OCI-LY7 (cell line): ENCODE data around the gene AP1M1.

Experiments used
- EZH2phosphoT487 ChIP-seq: fragments of 200-600 bp; sonication (generic); IDR thresholded peaks from 2 replicates; pipeline ENCODE4 v1.6.1; 2018; ENCODE audit warnings: low read depth, borderline replicate concordance, mild to moderate bottlenecking, mixed run types, antibody characterized with exemption, low read length, moderate library complexity, mixed read lengths
- TF ChIP-seq, protein P1 (sequence below): fragments of 200-600 bp; sonication (generic); conservative IDR thresholded peaks from 2 replicates; pipeline ENCODE4 v1.5.1; 2014; ENCODE audit warnings: mild to moderate bottlenecking, antibody characterized with exemption, low read length, moderate library complexity, mixed read lengths

DNA sequence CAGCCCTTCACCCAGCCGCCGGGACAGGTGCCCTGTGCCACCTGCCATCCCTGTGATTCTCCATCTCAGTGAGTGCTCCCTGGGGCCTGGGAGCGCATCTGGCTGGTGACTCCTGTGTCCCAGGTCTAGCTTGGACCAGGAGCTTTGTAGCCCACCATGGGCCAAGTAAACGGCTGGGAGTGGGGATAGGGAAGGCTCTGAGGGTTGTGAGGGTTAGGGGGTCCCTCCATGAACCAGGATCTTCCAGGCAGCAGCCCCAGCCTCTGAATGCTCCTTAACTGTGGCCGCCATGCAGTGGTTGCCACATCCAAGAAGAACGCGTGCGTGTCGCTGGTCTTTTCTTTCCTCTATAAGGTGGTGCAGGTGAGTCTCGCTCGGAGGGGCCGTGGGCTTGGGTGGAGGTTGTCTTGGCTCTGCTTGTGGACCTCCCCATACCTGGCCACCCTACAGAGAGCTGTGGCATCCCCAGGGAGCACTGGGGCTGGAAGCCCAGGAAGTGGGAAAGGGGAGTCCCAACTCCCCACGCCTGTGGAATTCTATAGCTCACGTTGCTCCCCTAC, 8.4 kb downstream of the AP1M1 start:
- TF ChIP-seq, protein P1, sequence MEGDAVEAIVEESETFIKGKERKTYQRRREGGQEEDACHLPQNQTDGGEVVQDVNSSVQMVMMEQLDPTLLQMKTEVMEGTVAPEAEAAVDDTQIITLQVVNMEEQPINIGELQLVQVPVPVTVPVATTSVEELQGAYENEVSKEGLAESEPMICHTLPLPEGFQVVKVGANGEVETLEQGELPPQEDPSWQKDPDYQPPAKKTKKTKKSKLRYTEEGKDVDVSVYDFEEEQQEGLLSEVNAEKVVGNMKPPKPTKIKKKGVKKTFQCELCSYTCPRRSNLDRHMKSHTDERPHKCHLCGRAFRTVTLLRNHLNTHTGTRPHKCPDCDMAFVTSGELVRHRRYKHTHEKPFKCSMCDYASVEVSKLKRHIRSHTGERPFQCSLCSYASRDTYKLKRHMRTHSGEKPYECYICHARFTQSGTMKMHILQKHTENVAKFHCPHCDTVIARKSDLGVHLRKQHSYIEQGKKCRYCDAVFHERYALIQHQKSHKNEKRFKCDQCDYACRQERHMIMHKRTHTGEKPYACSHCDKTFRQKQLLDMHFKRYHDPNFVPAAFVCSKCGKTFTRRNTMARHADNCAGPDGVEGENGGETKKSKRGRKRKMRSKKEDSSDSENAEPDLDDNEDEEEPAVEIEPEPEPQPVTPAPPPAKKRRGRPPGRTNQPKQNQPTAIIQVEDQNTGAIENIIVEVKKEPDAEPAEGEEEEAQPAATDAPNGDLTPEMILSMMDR, result no peak
- no peak for TF ChIP-seq EZH2phosphoT487
